ENCODE data around the gene CTF1.

CTF1 gene

DNA sequence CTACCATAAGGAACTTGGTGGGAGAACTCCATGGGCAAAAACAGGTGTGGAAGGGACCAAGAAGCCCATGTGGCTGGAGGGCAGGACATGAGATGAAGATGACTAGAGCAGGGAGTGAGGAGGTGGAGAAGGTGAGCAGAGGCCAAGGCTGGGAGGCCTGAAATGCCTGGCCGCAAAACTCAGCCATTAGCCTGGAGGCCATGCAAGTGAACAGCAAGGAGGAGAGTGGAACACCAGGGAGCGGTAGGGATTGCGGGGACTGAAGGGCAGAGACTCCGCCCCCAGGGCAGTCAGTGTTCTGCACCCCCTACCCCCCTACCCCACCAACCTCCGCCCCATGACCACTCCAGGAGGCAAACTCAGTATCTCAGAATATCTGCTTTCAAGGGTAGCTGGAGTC lies 19.5 kb upstream of the CTF1 start:
- TF ChIP-seq, protein P1, sequence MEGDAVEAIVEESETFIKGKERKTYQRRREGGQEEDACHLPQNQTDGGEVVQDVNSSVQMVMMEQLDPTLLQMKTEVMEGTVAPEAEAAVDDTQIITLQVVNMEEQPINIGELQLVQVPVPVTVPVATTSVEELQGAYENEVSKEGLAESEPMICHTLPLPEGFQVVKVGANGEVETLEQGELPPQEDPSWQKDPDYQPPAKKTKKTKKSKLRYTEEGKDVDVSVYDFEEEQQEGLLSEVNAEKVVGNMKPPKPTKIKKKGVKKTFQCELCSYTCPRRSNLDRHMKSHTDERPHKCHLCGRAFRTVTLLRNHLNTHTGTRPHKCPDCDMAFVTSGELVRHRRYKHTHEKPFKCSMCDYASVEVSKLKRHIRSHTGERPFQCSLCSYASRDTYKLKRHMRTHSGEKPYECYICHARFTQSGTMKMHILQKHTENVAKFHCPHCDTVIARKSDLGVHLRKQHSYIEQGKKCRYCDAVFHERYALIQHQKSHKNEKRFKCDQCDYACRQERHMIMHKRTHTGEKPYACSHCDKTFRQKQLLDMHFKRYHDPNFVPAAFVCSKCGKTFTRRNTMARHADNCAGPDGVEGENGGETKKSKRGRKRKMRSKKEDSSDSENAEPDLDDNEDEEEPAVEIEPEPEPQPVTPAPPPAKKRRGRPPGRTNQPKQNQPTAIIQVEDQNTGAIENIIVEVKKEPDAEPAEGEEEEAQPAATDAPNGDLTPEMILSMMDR (IDR thresholded peaks at IDR 0.05; ENCODE audit: borderline replicate concordance, insufficient read depth, low read depth, low read length), result no peak

DNA sequence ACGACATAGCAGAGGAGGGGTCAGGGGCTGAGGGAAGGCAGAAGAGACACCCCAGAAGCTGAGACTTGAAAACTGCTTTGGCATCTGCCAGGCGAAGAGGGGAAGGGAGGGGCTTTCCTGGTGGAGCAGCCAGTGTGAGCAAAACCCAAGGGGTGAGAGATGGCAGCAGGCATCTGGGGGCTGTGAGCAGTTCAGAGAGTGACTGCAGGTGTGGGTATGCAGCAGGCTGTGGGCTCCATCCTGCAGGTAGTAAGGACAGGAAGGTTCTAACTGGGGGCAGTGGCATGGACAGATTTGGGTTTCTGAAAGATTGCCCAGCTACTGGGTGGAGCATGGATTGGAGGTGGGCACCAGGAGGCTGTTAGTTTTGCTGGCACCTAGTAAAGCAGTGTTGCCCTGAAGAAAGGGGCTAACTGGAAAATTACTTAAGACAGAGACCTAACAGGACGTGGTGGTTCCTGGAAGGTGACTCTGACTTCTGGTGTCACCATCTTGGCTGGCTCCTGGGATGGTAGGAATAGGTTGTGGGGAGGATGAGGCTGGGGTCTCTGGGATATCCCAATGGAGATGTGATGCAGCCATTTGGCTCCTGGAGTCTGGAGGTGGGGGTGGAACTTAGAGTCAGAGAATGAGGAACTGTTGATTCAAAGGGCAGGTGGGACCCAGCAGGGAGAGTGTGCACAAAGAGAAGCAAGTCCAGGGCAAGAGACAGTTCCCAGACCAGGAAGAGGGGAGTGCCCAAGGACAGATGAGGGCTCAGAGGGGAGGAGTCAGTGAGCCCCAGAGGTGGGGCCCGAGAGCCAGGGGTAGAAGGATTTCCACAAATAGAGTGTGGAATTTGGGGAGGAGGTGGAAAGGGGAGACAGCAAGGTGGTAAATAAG lies 13.7 kb upstream of the CTF1 start:
- TF ChIP-seq, protein P1 (IDR thresholded peaks at IDR 0.05; ENCODE audit: borderline replicate concordance, insufficient read depth, low read depth, low read length), result no peak
- no peak overlapping the region for H3K4me3 ChIP-seq (ENCODE audit: low read depth, low read length)

More for the DNA sequence above, 19.5 kb upstream of the CTF1 start:
- H3K4me3 ChIP-seq (ENCODE audit: low read depth, low read length), result peak overlapping the region; percentile 73

DNA sequence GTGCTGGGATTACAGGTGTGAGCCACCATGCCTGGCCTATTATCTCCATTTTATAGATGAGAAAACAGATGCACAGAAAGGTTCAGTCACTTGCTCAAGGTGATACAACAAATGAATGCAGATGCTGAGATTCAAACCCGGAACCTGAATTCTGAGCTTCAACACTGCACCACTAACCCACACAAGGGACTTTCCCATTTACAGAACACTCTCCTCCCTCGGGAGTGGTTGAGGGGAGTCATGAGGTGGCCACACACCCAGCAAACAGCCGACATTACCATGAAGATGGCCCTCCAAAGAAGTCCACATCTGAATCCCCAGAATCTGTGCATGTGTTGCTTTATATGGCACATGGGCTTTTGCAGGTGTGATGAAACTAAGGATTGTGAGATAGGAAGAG lies 11.7 kb upstream of the CTF1 start:
- TF ChIP-seq, protein P1 (IDR thresholded peaks at IDR 0.05; ENCODE audit: borderline replicate concordance, insufficient read depth, low read depth, low read length), result no peak
- no peak overlapping the region for H3K4me3 ChIP-seq (ENCODE audit: low read depth, low read length)

DNA sequence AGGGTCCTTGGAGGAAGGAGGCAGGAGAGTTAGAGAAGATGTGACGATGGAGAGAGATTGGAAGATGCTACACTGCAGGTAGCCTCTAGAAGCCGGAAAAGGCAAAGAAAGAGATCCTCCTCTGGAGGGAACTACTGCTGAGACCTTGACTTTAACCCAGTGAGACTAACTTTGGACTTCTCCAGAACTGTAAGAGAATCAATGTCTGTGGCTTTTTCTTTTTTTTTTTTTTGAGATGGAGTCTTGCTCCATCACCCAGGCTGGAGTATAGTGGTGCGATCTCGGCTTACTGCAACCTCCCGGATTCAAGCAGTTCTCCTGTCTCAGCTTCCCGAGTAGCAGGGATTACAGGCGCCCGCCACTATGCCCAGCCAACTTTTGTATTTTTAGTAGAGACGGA lies 11.2 kb upstream of the CTF1 start:
- TF ChIP-seq, protein P1 (IDR thresholded peaks at IDR 0.05; ENCODE audit: borderline replicate concordance, insufficient read depth, low read depth, low read length), result no peak
- H3K4me3 ChIP-seq (ENCODE audit: low read depth, low read length), result no peak overlapping the region

DNA sequence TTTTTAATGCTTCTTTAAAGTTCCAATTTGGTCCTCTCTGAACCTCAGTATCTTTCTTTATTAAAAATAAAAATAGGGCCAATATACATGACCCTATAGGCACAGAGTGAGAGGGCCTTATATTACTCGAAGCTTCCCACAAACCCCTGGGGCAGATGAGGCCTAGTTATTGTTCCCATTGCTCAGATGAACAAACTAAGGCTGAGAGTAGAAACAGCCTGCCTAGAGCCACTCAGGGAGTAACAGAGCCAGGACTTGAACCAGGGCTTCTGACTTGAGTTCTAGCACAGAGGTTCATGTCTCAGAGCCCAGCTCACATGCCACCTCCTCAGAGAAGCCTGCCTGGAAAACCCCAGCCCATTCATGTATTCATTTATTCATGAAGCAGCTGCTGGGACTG lies 10.3 kb upstream of the CTF1 start:
- TF ChIP-seq, protein P1 (IDR thresholded peaks at IDR 0.05; ENCODE audit: borderline replicate concordance, insufficient read depth, low read depth, low read length), result no peak
- H3K4me3 ChIP-seq (ENCODE audit: low read depth, low read length), result no peak overlapping the region

DNA sequence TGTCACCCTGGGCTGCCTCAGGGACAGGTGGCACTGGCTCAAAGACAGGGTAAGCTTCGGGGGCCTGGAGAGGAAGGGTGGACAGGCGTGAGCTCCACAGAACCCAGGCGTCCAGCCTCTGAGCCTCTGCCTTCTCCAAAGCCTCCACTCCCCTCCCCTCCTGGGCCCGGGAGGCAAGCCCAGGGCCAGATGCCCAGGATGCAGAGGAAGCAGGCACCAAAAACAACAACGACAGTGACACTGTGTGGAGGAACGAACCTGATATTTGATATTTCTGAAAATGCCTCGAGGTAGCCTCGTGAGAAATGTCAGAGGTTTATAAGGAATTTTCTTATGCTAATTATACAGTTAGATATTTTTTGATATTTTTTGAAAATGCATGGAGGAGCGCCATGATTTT lies 8.5 kb upstream of the CTF1 start:
- H3K4me3 ChIP-seq (ENCODE audit: low read depth, low read length), result no peak overlapping the region
- TF ChIP-seq, protein P1 (IDR thresholded peaks at IDR 0.05; ENCODE audit: borderline replicate concordance, insufficient read depth, low read depth, low read length), result no peak
